Measurements from ENCODE around the gene LRBA. TPM values are rescaled to one million over a fixed set of nuclear protein-coding genes. Genes with fewer than 3 reads are reported as not detected.

LRBA gene
- total and polyA plus RNA-seq, 2 of the 4 experiments (the other 2 are of a cell fraction), result 10.2 to 51.6 TPM

GRCh38 chr4:150497612-150498011 lies 517.5 kb downstream of the LRBA start:
- POLR2A ChIA-PET (ENCODE audit: unreplicated experiment), result no interaction called here

More at GRCh38 chr4:150497612-150498011, 517.5 kb downstream of the LRBA start:
- Histone ChIP-seq H4K20me1 (ENCODE audit: insufficient read depth, low read length) (no peaks in the 10 kb centered on the region), H3K9ac (ENCODE audit: low read depth, low read length) (no peak overlapping the region), H3K14ac (replicated peaks; ENCODE audit: low read depth, low read length) (no peak overlapping the region), H3K9me1 (ENCODE audit: insufficient read depth, low read length) (no peaks in the 10 kb centered on the region), H2AK5ac (ENCODE audit: low read depth, low read length) (no peak overlapping the region), H3K79me1 (ENCODE audit: low read depth in 1 of 2, low read length in 2 of 2) (peaks cover 0 to 1% of the 10 kb centered on the region in 2 experiments; a peak in 3 of 4 replicates), H3K18ac (ENCODE audit: low read depth, low read length) (no peak overlapping the region), H3K4me3 (ENCODE audit: insufficient read depth, low read depth, low read length) (no peak overlapping the region), H4K91ac (ENCODE audit: insufficient read depth, low read depth, low read length) (no peak overlapping the region), H2AK9ac (replicated peaks; ENCODE audit: low read depth, low read length, poor library complexity) (no peak overlapping the region), H3K27ac (ENCODE audit: insufficient read depth, low read length) (no peak overlapping the region), H2BK120ac (ENCODE audit: low read depth, low read length) (no peak overlapping the region), H3K27me3 (ENCODE audit: control insufficient read depth, insufficient read depth, low read length) (no peaks in the 10 kb centered on the region), H4K5ac (ENCODE audit: low read depth, low read length) (no peak overlapping the region), H3K36me3 (ENCODE audit: control insufficient read depth, insufficient read depth, low read length) (no peaks in the 10 kb centered on the region), H3K23ac (ENCODE audit: low read depth, low read length) (no peak overlapping the region), H3K9me3 (ENCODE audit: control insufficient read depth, insufficient read depth, low read length) (no peaks in the 10 kb centered on the region), H3K4me2 (ENCODE audit: low read depth, low read length) (no peak overlapping the region), H4K8ac (ENCODE audit: low read depth in 2 of 2, low read length in 2 of 2) (no peak overlapping the region), H3K4ac (ENCODE audit: low read depth, low read length) (no peak overlapping the region), H3K56ac (ENCODE audit: extremely low read depth, insufficient read depth, low read length) (no peak overlapping the region), H2BK5ac (ENCODE audit: low read depth, low read length, poor library complexity, severe bottlenecking) (no peak overlapping the region), H3K4me1 (ENCODE audit: control insufficient read depth, insufficient read depth, low read length) (peaks cover 5% of the 10 kb centered on the region), H2BK20ac (ENCODE audit: low read depth, low read length) (no peak overlapping the region), H2AFZ (replicated peaks; ENCODE audit: low read length, poor library complexity) (no peak overlapping the region), H2BK15ac (ENCODE audit: low read depth, low read length) (no peak overlapping the region)
- WGBS, 2 experiments (ENCODE audit: extremely low coverage in 2 of 2, insufficient read length in 1 of 2), result 90% methylated on average over 2 of the region's 3 CpGs; no CpG with 5 or more reads in 1 of the 2 experiments
- TF ChIP-seq MAZ (IDR thresholded peaks at IDR 0.05; ENCODE audit: borderline replicate concordance, low read depth, low read length) (no peak), ELK1 (IDR thresholded peaks at IDR 0.05; ENCODE audit: borderline replicate concordance, low read depth, low read length) (no peak), CHD1 (IDR thresholded peaks at IDR 0.05; ENCODE audit: low read depth, low read length) (no peak), MAFK (IDR thresholded peaks at IDR 0.05; ENCODE audit: low read depth, low read length) (no peak), CTCF (conservative IDR thresholded peaks at IDR 0.05; ENCODE audit: low read depth, low read length) (no peak), FOS (IDR thresholded peaks at IDR 0.05; ENCODE audit: low read depth, low read length) (no peak), RFX5 (IDR thresholded peaks at IDR 0.05; ENCODE audit: low read depth, low read length) (no peak), BHLHE40 (IDR thresholded peaks at IDR 0.05; ENCODE audit: low read depth, low read length) (no peak), POLR2A (IDR thresholded peaks at IDR 0.05; ENCODE audit: low read depth, low read length) (no peak), USF2 (IDR thresholded peaks at IDR 0.05; ENCODE audit: low read depth, low read length) (no peak), RCOR1 (IDR thresholded peaks at IDR 0.05; ENCODE audit: insufficient replicate concordance, low read length) (no peak), NFE2L2 (IDR thresholded peaks at IDR 0.05; ENCODE audit: low read depth, low read length) (no peak), RAD21 (IDR thresholded peaks at IDR 0.05; ENCODE audit: low read length) (no peak), CEBPB (IDR thresholded peaks at IDR 0.05; ENCODE audit: low read depth, low read length) (no peak), MXI1 (IDR thresholded peaks at IDR 0.05; ENCODE audit: borderline replicate concordance, low read depth, low read length) (no peak), SMC3 (IDR thresholded peaks at IDR 0.05; ENCODE audit: low read depth, low read length) (no peak)
- no peak for ATAC-seq (ENCODE audit: low read depth)
- dilution Hi-C loops (cut with HindIII; ENCODE audit: low sequenced_read_pairs, unreplicated experiment) (no loop called here), intact Hi-C loops (cut with micrococcal nuclease) (no loop called here), in situ Hi-C loops (cut with MboI; ENCODE audit: low sequenced_read_pairs) (no loop called here)
- no peak for DNase-seq
- CTCF ChIA-PET, result interaction anchor here (1.2 kb wide), 1 partner anchor 22 kb away, joined by 4 read pairs; no protein-coding TSS in a partner anchor
- no TSS peak for BruUV-seq (replicated peaks)
